Ureter (tissue), 1 donor: ENCODE results near the gene FTCD. TPM values are rescaled to one million over a fixed set of nuclear protein-coding genes. Genes with fewer than 3 reads are reported as not detected.
"Not testable (repeated sequence)": the region's sequence is repeated elsewhere in the genome, so short reads cannot be mapped to it uniquely, and the experiment has no call there.

Experiments
- DNase-seq: peaks from one replicate; pipeline ENCODE4 v3.0.0-alpha.2; 2020; ENCODE audit warnings: low spot score
- total RNA-seq: library from RNA; stranded (reverse); gene quantifications from one replicate; pipeline ENCODE4 v1.2.4, GENCODE V29; 2023
- donor health status: DM: yes; HTN: yes; CAD: no.

Gene FTCD
- total RNA-seq, 1 donor from 2014 or later, result 0.91 TPM

DNA sequence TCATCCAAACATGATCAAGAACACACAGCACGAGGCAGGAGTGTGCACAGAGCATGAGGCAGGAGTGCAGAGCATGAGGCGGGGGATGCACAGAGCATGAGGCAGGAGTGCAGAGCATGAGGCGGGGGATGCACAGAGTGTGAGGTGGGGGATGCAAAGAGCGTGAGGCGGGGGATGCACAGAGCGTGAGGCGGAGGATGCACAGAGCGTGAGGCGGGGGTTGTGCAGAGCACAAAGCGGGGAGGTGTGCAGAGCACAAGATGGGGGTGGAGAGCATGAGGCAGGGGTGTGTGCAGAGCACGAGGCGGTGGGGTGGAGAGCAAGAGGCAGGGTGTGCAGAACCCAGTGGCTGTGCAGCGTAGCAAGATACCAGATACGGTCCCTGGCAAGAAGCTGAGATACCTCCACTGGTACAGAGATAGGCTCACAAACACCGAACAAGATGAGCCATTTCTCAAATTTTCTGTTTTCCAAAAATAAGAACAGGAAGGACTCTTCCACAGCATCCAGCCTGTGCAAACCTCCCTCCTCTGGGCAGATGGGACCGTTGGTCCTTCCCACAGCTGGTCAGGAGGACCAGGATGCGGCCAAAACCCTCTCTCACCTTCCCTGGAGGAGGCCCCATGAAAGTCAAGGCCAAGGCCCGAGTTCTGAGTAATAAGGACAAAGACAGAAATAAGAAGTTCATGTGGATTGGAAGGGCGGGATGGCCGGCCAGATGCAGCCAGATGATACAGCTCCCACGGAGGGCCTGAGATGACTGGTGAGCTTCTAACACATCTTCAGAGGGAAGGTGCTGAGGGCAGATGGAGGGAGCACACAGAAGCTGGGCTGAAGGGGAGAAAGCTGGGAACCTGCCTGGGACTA lies 16.9 kb upstream of the FTCD start:
- no peak for DNase-seq

- no peak for DNase-seq
These were observed 16.2 kb upstream of the FTCD start for GRCh38 chr21:46171585-46171984.

DNA sequence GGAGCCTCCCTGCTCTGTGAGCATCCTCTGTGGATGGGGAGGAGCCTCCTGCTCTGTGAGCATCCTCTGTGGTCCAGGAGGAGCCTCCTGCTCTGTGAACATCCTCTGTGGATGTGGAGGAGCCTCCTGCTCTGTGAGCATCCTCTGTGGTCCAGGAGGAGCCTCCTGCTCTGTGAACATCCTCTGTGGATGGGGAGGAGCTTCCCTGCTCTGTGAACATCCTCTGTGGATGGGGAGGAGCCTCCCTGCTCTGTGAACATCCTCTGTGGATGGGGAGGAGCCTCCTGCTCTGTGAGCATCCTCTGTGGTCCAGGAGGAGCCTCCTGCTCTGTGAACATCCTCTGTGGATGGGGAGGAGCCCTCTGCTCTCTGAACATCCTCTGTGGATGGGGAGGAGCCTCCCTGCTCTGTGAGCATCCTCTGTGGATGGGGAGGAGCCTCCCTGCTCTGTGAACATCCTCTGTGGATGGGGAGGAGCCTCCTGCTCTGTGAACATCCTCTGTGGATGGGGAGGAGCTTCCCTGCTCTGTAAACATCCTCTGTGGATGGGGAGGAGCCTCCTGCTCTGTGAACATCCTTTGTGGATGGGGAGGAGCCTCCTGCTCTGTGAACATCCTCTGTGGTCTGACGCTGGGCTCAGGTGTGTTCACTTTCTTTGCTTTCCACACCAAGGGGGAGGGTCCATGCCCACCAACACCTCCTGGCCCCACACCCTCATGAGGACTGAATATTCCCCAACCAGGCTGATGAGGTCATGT lies 15.2 kb upstream of the FTCD start:
- DNase-seq, result not testable (repeated sequence)

DNA sequence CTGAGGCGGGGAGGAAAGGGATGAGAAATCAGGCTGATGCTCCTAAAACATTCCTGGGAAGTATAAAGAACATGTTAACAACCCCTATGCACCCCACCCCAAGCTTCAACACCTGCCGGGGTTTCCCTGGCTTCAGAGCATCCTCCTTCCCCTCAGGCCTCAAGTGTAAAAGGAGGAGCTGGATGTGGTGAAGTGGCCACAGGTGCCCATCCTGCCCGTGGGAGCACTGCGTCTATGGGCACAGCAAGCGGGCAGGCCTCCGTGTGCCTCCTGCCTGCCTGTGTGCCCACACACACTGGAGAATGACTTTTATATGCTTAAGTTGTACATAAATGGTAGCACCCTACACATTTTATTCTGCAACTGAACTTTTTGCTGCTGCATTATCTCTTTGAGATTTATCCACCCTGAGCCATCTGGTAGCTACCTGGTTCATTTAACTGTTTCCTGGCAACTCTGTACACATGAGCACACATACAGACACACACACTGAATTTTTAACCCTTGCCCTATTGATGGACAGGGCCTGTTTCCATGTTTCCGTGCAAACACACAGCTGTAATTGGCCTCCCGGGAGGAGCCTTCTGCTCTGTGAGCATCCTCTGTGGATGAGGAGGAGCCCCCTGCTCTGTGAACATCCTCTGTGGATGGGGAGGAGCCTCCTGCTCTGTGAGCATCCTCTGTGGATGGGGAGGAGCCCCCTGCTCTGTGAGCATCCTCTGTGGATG lies 13.4 kb upstream of the FTCD start:
- no peak for DNase-seq

DNA sequence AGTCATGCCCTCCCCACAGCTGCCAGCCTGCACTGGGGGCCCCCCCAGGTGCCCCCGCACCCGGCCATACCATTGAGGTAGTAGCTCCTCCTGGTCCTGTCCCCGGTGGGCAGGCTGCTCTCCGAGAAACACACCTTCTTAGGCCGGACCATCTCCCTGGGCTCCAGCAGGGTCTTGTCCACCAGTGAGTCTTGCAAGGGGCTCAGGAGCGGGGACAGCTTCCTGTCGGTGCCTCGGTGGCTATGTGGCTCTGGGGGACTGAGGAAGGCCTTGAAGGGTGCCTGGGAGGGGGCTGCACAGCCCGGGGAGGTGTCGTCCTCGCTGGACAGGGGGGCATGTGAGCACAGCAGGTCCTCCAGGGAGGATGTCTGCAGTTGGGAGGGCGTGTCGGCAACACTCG lies 12.9 kb upstream of the FTCD start:
- no peak for DNase-seq

DNA sequence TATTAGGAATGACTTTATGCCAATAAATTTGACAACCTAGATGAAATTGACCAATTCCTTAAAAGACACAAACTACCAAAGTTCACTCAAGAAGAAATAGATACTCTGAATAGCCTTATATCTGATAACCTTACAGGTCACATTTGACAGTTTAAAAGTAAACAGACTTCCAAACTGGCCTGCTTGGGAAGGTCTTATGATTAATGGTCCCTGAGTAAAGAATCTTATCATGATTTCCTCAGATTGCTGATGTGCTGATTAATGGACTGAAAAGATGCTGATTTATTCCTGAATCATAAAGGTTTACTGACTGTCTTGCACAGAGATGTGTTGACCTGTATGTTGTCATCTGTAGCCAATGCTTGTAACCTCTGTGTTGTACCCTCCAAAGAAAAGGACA lies 9.7 kb upstream of the FTCD start:
- no peak for DNase-seq

DNA sequence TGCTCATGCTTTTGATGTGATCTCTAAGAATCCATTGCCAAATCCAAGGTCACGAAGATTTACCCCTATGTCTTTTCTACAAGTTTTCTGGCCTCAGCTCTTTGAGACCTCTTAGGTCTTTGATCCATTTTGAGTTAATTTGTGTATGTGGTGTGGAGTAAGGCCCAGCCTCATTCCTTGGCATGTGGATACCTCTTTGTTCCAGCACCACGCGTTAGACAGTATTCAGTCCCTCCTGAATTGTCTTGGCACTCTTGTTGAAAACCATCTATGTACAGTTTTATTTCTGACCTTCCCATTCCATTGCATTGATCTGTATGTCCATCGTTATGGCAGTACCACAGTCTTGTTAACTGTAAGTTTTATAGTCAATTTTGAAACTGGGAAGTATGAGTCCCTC lies 8.0 kb upstream of the FTCD start:
- no peak for DNase-seq

DNA sequence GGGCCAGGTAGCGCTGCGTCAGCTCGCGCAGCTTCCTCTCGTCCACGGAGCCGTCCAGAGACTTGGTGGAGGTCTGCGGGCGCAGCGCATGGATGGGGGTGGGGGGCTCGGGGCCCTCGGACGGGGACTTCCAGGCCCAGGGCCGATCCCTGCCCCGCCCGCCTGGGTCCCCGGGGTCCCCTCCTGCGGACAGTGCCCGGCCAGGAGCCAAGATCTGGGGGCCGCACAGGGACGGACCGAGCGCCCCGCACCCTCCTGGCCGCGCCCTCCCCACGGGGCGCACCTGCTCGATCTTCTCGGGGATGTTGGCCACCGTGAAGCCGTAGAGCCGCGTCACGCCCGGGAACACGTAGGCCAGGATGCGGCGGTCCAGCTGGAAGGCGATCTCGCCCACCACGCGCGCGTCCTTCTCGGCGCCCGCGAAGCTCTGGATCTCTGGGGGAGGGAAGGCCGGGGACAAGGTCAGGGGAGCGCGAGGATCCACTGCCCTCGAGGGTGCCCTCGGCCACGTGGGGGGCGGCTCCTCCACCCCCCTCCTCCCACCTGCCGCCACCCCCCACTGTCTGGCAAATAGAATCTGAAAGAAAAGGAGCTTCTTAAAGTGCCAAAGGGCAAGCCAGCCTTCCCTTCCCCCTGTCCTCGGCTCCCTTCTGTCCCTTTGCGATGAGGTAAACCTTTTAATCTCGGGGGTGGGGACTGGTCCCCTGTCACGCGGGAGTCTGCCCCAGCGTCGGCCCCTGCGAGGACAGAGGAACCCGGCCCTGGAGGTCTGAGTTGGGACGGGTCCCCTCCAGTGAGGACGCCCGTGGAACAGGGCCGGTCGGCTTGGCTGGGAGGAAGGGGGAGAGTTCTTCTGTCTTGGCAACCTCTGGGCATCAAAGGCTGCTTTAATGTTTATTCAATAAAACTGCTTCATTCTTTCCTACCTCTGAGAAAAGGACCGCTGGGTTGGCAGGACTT lies 6.5 kb upstream of the FTCD start:
- DNase-seq, result peak; percentile 27

- DNase-seq, result no peak
These were observed 5.7 kb upstream of the FTCD start for GRCh38 chr21:46160907-46161632.

GRCh38 chr21:46160657-46160906 lies 5.2 kb upstream of the FTCD start:
- DNase-seq, result peak; percentile 40

DNA sequence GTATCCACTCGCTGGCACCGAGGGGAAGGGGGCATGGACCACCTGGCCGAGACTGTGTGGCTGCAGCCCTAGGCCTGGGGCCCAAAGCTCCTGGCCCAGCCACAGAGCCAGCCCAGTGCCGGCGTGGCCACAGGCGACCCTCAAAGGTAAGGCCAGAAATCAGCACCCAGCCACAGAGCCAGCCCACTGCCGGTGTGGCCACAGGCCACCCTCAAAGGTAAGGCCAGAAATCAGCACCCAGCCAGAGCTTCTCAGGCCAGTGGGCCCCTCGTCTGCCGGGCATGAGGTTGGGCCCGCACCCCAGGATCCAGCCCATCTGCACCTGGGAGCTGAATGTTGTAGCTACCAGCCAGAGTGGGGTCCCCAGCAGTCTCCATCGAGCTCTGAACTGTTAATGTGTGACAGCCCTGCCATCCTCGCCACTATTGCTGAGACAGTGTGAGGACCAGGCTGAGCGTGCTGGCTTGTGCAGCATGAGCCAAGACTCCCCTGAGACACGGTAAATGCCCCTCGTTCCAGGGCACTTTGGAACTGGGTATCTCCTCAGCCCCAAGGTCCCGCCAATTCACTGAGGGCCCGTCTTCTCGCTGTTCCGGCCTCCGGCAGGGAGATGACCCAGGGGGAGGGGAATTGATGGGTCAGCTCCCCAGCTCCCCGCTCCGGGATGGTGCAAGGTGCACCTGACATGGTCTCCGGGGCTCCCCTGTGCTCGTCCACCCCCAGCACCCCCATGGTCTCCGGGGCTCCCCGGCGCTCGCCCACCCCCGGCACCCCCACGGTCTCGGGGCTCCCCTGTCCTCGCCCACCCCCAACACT lies 4.7 kb upstream of the FTCD start:
- no peak for DNase-seq

- DNase-seq, result no peak
These were observed 4.0 kb upstream of the FTCD start for GRCh38 chr21:46159390-46159789.

DNA sequence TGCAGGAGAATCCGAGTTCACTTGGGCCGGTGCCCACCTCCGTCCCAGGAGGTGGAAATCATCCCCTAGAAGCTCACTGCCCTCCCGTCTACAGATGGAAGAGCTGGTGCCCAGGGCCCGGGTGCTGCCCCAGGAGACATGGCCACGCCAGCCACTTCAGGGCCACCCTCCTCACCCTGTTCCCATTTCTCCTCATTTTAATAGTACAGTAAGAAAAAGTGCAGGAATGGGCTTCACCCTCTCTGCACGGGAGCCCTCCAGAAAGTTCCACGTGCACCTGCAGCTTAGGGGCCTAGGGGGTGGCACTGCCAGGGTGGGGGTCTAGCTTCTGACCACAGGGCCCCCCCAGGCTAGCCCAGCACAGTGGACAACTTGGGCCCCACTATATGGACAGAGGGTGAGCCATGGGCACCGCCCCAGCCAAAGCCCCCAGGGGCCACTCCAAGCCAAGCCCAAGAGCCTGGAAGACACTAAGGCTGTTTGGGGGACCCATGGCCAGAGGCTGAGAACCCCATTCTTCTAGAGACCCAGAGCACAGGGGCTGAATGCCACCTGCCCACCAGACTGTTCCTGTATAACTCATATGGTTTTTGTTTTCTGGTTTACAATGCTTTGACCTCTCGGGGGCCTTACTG lies 3.4 kb upstream of the FTCD start:
- no peak for DNase-seq

DNA sequence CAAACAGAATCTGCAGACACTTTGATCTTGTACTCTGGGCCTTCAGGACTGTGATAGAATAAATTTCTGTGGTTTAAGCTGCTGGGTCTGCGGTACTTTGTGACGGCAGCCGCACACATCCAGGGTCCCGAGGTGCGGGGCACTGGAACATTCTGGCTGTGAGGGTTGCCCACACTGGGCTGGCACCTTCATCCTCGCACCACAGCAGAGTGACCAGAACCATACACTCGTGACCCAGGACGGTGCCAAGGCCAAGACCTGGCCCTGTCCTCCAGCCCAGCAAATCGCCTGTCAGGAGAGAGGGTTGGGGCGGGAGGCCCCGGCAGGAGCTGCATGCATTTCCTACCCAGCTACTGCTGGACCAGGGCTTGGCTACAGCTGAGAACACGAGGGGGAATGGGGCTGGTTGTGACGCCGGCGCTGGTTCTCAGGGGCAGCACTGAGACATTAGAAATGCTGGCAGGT lies 2.6 kb upstream of the FTCD start:
- DNase-seq, result no peak

GRCh38 chr21:46157396-46157986 lies 2.1 kb upstream of the FTCD start:
- no peak for DNase-seq

DNA sequence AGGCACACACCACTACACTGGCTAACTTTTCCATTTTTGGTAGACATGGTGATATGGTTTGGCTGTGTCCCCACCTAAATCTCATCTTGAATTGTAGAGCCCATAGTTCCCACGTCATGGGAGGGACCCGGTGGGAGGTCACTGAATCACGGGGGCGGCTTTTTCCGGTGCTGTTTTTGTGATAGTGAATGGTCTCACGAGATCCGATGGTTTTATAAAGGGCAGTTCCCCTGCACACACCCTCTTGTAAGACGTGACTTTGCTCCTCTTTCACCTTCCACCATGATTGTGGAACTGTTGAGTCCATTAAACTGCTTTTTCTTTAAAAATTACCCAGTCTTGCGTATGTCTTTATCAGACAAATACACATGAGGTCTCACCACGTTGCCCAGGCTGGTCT lies 1.3 kb upstream of the FTCD start:
- DNase-seq, result no peak

DNA sequence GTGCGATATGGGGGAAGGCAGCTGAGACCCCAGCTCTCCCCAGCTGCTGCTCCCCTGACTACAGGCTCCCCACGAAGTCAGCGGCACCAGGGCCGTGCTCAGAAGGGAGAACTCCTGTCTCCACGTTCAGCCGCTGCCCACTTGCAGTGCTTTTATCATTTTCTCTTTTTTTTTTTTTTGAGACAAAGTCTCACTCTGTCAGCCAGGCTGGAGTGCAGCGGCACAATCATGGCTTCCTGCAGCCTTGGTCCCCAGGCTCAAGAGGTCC lies 933 bp upstream of the FTCD start:
- no peak for DNase-seq

DNA sequence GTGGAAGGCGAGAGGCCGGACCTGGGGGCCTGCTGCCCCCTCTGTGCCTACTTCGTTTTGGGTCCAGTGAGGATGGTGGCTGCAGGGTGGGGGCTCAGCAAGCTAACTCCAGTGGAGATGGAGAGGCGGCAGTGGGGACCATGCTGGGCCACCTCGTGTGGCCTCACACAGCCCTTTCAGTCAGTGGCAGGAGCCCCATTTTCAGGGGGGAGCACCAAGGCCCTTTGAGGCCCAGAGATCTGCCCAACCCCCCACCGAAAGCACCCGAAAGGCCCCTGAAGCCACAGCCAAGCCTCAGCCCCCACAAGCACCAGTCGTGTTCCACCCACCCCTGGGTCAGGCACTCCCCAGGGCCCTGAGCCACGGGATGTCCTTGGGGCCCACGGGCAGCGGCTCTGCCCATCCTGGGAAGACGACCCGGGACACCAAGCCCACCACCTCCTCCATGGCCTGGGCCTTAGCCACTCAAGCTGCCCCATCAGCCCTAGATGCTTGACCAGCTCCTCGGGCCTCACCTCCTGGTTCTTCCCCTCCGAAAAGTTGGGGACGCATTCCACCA lies 345 bp downstream of the FTCD start:
- no peak for DNase-seq
